Measurements from ENCODE around the gene EIF1. TPM values are rescaled to one million over a fixed set of nuclear protein-coding genes. Genes with fewer than 3 reads are reported as not detected.
"Not testable (repeated sequence)": the region's sequence is repeated elsewhere in the genome, so short reads cannot be mapped to it uniquely, and the experiment has no call there.

EIF1 gene
- polyA plus RNA-seq, 6 donors from 2014 or later: 1,122 to 1,685 (median 1,504) TPM

DNA sequence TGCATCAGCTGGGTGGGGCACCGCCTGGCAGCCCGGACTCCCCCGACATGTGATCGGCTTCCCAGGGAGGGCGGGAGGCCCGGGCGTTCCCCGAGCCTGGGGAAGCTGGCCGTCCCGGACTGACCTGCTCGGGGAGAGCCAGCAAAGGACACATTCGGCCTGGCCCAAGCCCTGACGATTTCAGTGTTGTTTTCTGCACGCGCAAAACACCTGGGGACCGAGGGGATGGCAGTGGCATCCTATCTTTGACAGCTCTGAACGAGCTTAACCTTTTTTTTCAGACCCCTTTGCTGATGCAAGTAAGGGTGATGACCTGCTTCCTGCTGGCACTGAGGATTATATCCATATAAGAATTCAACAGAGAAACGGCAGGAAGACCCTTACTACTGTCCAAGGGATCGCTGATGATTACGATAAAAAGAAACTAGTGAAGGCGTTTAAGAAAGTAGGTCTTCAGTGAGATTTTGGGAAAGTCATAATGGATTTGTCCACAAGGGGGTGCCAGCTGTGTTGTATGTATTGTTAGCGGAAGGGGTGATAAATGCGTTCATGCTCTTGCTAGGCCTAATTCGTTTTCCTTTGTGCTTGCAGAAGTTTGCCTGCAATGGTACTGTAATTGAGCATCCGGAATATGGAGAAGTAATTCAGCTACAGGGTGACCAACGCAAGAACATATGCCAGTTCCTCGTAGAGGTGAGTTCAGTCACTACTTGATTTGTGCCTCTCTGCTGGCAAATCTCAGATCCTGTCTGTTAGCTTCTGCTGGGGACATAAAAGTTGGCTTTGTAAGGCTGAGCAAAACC is 1.0 kb downstream of the EIF1 start:
- peaks cover 9 to 16% of the 10 kb centered on the region in 2 donors for H3K36me3 Mint-ChIP-seq

GRCh38 chr17:41690497-41690896 is 1.8 kb downstream of the EIF1 start:
- Mint-ChIP-seq H3K27me3 (no peaks in the 10 kb centered on the region), H3K27ac (peak overlapping the region; percentile 74 to 100 (median 100)), H3K36me3 (peaks cover 9 to 16% of the 10 kb centered on the region in 2 donors), H3K4me3 (peak overlapping the region; percentile 64 to 100 (median 98)), H3K9me3 (no peaks in the 10 kb centered on the region), H3K4me1 (peaks cover 25 to 58% (median 50%) of the 10 kb centered on the region in 3 donors)
- ATAC-seq (ENCODE audit: low read depth in 2 of 2) (no peak), DNase-seq (no peak)

More for the DNA sequence above, 1.0 kb downstream of the EIF1 start:
- Mint-ChIP-seq H3K9me3 (no peaks in the 10 kb centered on the region), H3K4me3 (peak overlapping the region; percentile 92 to 100 (median 98)), H3K4me1 (peaks cover 22 to 53% (median 47%) of the 10 kb centered on the region in 3 donors), H3K27me3 (no peaks in the 10 kb centered on the region), H3K27ac (peak overlapping the region; percentile 99 to 100 (median 100))
- DNase-seq (peak; percentile 61), ATAC-seq (ENCODE audit: low read depth in 2 of 2) (no peak)

DNA sequence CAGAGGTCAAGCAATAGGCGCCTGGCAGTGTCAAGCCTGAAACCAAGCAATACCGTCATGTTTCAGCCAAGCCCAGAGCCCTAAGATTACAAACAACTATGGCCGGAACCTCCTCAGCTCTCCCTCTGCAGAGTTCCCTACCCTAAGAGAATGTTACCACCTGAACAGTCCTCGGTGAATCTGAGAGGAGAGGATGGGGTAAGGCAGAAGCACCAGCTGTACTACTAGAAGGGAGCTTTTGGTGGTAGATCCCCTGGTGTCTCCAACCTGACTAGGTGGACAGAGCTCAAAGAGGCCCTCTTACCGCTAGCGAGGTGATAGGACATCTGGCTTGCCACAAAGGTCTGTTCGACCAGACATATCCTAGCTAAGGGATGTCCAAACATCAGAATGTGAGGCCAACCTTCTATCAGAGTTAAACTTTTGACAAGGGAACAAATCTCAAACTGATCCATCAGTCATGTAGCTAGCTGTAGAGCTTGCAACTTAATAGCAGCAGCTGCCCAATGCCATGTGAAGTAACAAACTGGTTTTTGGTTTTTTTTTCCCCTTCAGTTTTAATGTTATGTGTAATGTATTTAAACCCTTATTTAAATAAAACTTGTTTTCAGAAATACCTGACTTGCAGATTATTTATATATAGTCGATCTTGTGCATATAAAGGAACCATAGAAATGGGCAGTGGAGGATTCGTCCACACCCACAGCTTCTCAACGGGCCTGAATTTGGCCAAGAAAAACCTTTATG is 2.5 kb downstream of the EIF1 start:
- no peak for ATAC-seq (ENCODE audit: low read depth in 2 of 2)
- DNase-seq: peak; percentile 28
- peaks cover 9 to 16% of the 10 kb centered on the region in 2 donors for H3K36me3 Mint-ChIP-seq
- peaks cover 30 to 65% (median 56%) of the 10 kb centered on the region in 3 donors for H3K4me1 Mint-ChIP-seq
- peak overlapping the region; percentile 72 to 100 (median 91) for H3K27ac Mint-ChIP-seq
- H3K4me3 Mint-ChIP-seq: peak overlapping the region; percentile 30 to 100 (median 94)
- H3K27me3 Mint-ChIP-seq: no peaks in the 10 kb centered on the region
- H3K9me3 Mint-ChIP-seq: no peaks in the 10 kb centered on the region

DNA sequence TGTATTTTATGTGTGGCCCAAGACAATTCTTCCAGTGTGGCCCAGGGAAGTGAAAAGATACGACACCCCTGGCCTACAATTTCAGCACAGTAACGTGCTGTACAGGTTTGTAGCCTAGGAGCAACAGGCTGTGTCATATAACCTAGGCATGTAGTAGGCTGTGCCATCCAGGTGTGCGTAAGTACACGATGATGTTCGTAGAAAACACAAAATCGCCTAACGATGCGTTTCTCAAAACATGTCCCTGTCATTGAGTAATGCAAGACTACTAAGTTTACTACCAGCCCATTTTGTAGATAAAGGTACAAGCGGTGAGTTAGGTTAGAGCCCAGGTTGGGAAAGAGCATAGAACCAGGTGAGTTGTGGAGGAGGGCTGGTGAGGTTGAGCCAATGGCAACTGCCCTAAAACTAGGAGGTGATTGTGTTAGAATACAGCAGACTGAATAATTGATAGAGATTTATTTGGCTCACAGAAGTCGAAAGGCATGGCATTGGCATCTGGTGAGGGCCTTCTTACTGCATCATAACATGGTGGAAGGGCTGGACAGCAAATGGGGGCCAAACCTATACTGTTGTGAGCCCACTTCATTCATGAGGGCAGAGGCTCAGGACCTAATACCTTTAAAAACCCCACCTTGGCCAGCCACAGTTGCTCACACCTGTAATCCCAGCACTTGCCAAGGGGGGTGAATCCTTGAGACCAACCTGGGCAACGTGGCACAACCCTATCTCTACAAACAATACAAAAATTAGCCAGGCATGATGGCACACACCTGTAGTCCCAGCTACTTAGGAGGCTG is 4.2 kb downstream of the EIF1 start:
- H3K36me3 Mint-ChIP-seq: peaks cover 9 to 16% of the 10 kb centered on the region in 2 donors
- peaks cover 30 to 59% (median 50%) of the 10 kb centered on the region in 3 donors for H3K4me1 Mint-ChIP-seq
- H3K9me3 Mint-ChIP-seq: no peaks in the 10 kb centered on the region
- H3K27me3 Mint-ChIP-seq: no peaks in the 10 kb centered on the region
- ATAC-seq (ENCODE audit: low read depth in 2 of 2): no peak
- peak overlapping the region; percentile 62 to 100 (median 82) for H3K27ac Mint-ChIP-seq
- H3K4me3 Mint-ChIP-seq: peak overlapping the region in 4 of 8 donors; percentile 4 to 100 (median 56)
- peak; percentile 40 for DNase-seq

DNA sequence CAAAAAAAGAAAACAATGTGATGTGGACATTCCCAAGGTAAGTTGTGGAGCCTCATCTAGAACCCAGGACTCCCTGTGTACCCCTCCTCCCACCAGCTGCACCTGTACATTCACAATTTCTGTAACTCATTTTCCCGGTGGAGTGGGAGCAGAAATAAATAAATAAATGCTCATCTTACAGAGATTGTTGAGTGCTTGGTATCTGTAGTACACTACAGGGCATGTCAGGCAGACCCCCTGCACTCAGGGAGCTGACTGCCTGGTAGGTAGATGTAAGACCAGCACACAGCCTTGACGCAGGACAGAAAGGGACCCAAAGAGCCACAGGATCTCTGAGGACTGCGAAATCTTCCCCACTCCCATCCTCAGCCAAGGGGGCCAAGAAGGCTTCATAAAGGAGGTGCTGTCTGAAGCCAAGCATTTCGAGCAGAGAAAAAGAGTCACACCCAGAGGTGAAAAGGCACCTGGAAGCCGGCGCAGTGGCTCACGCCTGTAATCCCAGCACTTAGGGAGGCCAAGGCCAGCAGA is 6.5 kb downstream of the EIF1 start:
- Mint-ChIP-seq H3K9me3 (no peaks in the 10 kb centered on the region), H3K27ac (peak overlapping the region in 4 of 6 donors; percentile 47 to 86 (median 72)), H3K4me3 (no peak overlapping the region), H3K36me3 (peaks cover 0 to 10% of the 10 kb centered on the region in 2 donors), H3K4me1 (peaks cover 18 to 37% (median 35%) of the 10 kb centered on the region in 3 donors), H3K27me3 (no peaks in the 10 kb centered on the region)
- no peak for DNase-seq
- ATAC-seq (ENCODE audit: low read depth in 2 of 2): no peak

DNA sequence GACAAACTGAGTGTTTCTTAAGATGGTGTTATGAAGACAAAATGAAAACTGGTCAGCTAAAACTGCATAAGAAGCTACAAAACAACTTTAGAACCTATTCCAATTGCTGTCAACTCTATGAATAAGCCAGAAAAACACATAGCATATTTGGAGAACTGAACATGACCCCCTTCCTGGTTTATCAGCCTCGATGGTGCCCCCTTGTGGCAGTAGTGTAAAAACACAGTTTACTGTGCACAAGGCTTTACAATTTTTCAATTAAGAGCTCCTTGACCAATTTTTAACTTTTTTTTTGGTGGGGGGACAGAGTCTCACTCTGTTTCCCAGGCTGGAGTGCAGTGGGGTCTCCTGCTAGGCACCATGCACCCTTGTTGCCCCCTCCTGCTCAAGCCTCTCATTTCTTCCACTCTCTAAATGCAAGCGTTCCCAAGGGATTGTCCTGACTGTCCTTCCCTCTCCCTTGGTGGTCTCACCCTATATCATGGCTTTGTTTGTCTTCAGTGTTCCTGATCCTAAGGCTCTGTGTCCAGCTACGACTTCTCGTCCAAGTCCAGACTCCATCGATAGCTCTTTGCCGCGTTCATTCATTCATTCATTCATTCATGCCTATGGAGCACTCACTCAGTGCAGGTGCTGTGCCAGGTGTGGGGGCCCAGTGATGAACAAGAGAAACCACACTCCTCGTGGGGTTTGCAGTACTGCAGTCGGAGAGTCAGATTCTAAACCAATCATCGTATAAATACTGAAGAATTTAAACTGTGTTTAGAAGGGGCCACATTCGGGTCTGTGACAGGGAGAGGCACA is 7.5 kb downstream of the EIF1 start:
- peak overlapping the region in 2 of 8 donors; percentile 8 to 42 for H3K4me3 Mint-ChIP-seq
- no peaks in the 10 kb centered on the region for H3K27me3 Mint-ChIP-seq
- ATAC-seq (ENCODE audit: low read depth in 2 of 2) (peak; percentile 34 to 66), DNase-seq (peak; percentile 73)
- H3K36me3 Mint-ChIP-seq: peaks cover 0 to 10% of the 10 kb centered on the region in 2 donors
- H3K4me1 Mint-ChIP-seq: peaks cover 18 to 37% (median 25%) of the 10 kb centered on the region in 3 donors
- no peaks in the 10 kb centered on the region for H3K9me3 Mint-ChIP-seq
- peak overlapping the region in 5 of 6 donors; percentile 53 to 90 (median 86) for H3K27ac Mint-ChIP-seq

DNA sequence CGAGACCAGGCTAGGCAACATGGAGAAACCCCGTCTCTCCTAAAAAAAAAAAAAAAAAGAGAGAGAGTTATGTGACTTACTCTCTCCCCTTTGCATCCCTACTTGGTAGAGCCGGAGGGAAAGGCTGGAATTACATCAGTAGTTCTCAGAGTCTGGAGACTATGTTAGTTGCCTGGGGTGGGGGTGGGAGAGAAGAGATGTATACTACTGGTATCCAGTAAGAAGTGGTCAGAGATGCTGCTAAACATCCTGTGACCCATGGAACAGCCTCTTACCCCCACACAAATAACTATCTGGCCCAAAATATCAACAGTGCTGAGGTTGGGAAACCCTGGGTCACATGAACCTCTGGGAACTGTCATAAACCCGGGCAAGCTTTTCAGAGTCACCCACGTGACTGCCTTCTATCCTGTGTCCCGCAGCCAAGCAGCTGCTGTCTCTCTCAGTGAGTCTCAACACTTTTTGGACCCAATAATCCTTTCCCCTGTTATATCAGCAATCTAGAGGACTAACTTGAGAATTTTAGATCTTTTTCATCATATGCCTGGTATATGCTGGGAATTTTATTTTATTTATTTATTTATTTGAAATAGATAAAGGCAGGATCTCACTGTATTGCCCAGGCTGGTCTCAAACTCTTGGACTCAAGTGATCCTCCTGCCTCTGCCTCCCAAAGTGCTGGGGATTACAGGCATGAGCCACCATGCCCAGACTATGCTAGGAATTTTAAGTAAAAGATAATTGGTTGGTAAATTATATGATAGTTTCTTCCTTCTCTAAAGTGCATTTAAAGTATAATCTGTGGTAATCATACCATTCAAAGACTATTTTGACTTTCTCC is 8.7 kb downstream of the EIF1 start:
- Mint-ChIP-seq H3K36me3 (peaks cover 0 to 6% of the 10 kb centered on the region in 2 donors), H3K27ac (no peak overlapping the region), H3K27me3 (peaks cover 0 to 6% (median 0%) of the 10 kb centered on the region in 3 donors), H3K4me1 (peaks cover 13 to 30% (median 18%) of the 10 kb centered on the region in 3 donors), H3K4me3 (no peak overlapping the region), H3K9me3 (no peaks in the 10 kb centered on the region)
- DNase-seq (no peak), ATAC-seq (ENCODE audit: low read depth in 2 of 2) (no peak)

GRCh38 chr17:41700843-41701242 is 12.2 kb downstream of the EIF1 start:
- H3K4me1 Mint-ChIP-seq; ATAC-seq (ENCODE audit: low read depth in 2 of 2); H3K36me3 Mint-ChIP-seq; H3K4me3 Mint-ChIP-seq; H3K9me3 Mint-ChIP-seq; H3K27ac Mint-ChIP-seq; DNase-seq: not testable (repeated sequence)
- H3K27me3 Mint-ChIP-seq: peaks cover 0 to 10% (median 6%) of the 10 kb centered on the region in 3 donors

- Mint-ChIP-seq H3K4me1 (no peaks in the 10 kb centered on the region), H3K4me3 (no peak overlapping the region), H3K27me3 (peaks cover 0 to 13% (median 6%) of the 10 kb centered on the region in 3 donors), H3K9me3 (no peaks in the 10 kb centered on the region), H3K36me3 (no peaks in the 10 kb centered on the region), H3K27ac (no peak overlapping the region)
- DNase-seq (no peak), ATAC-seq (ENCODE audit: low read depth in 2 of 2) (no peak)
These were observed 14.0 kb downstream of the EIF1 start for GRCh38 chr17:41702712-41703111.

GRCh38 chr17:41705271-41705991 is 16.7 kb downstream of the EIF1 start:
- no peak overlapping the region for H3K4me3 Mint-ChIP-seq
- H3K4me1 Mint-ChIP-seq: no peaks in the 10 kb centered on the region
- H3K9me3 Mint-ChIP-seq: peaks cover 0 to 3% (median 0%) of the 10 kb centered on the region in 7 donors
- no peak overlapping the region for H3K27ac Mint-ChIP-seq
- ATAC-seq (ENCODE audit: low read depth in 2 of 2): no peak
- H3K27me3 Mint-ChIP-seq: peaks cover 0 to 21% (median 15%) of the 10 kb centered on the region in 3 donors
- no peak for DNase-seq
- H3K36me3 Mint-ChIP-seq: no peaks in the 10 kb centered on the region

All from naive B cell (primary cell).